ENCODE results near the gene AFP.

The AFP gene

GRCh38 chr4:73415807-73416238 lies 20.2 kb upstream of the AFP start:
- FAIRE-seq: no peak

DNA sequence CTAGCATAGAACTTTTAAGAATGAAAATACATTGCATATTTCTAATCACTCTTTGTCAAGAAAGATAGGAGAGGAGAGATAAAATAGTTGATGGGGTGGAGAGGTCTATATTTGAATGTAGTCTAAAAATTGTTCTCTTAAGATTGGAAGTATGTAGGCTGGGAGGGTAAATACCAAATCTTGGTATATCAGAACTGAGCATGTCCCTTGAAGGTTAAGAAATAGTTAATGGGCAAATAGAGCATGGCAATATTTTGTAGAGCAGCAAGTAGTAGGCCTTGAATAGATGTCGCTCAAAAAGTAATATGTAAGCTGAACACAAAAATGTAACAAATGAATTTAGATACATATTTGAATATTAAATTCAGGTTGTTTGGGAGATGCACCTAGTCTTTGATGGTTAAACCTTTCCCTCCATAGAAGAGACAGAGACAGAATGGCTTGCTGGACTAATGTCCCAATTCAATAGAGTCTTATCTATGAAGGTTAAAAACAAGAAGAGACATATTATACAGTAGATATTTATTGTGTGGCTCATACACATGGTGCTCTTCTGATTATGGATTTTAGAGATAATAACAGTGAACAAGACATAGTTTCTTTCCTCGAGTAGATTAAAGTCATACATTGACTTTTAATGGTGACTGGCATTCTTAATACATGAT lies 19.5 kb upstream of the AFP start:
- FAIRE-seq: no peak

DNA sequence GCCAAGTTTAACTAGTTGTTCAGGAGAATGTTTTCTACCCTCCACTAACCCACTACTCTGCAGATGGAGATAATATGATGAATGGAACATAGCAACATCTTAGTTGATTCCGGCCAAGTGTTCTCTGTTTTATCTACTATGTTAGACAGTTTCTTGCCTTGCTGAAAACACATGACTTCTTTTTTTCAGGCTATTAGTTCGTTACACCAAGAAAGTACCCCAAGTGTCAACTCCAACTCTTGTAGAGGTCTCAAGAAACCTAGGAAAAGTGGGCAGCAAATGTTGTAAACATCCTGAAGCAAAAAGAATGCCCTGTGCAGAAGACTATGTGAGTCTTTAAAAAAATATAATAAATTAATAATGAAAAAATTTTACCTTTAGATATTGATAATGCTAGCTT lies 18.7 kb upstream of the AFP start:
- FAIRE-seq: no peak

- no peak for FAIRE-seq
Measured at GRCh38 chr4:73417973-73418372, 18.0 kb upstream of the AFP start.

- FAIRE-seq: no peak
Measured at GRCh38 chr4:73418677-73419076, 17.3 kb upstream of the AFP start.

DNA sequence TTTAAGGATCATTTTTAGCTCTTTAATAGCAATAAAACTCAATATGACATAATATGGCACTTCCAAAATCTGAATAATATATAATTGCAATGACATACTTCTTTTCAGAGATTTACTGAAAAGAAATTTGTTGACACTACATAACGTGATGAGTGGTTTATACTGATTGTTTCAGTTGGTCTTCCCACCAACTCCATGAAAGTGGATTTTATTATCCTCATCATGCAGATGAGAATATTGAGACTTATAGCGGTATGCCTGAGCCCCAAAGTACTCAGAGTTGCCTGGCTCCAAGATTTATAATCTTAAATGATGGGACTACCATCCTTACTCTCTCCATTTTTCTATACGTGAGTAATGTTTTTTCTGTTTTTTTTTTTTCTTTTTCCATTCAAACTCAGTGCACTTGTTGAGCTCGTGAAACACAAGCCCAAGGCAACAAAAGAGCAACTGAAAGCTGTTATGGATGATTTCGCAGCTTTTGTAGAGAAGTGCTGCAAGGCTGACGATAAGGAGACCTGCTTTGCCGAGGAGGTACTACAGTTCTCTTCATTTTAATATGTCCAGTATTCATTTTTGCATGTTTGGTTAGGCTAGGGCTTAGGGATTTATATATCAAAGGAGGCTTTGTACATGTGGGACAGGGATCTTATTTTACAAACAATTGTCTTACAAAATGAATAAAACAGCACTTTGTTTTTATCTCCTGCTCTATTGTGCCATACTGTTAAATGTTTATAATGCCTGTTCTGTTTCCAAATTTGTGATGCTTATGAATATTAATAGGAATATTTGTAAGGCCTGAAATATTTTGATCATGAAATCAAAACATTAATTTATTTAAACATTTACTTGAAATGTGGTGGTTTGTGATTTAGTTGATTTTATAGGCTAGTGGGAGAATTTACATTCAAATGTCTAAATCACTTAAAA lies 16.6 kb upstream of the AFP start:
- FAIRE-seq: peak; percentile 14

DNA sequence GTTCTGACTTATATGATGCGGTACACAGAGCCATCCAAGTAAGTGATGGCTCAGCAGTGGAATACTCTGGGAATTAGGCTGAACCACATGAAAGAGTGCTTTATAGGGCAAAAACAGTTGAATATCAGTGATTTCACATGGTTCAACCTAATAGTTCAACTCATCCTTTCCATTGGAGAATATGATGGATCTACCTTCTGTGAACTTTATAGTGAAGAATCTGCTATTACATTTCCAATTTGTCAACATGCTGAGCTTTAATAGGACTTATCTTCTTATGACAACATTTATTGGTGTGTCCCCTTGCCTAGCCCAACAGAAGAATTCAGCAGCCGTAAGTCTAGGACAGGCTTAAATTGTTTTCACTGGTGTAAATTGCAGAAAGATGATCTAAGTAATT lies 15.4 kb upstream of the AFP start:
- FAIRE-seq: no peak

GRCh38 chr4:73421708-73422457 lies 14.1 kb upstream of the AFP start:
- no peak for FAIRE-seq

GRCh38 chr4:73422458-73422752 lies 13.6 kb upstream of the AFP start:
- FAIRE-seq: no peak

GRCh38 chr4:73423184-73423583 lies 12.8 kb upstream of the AFP start:
- FAIRE-seq: no peak

DNA sequence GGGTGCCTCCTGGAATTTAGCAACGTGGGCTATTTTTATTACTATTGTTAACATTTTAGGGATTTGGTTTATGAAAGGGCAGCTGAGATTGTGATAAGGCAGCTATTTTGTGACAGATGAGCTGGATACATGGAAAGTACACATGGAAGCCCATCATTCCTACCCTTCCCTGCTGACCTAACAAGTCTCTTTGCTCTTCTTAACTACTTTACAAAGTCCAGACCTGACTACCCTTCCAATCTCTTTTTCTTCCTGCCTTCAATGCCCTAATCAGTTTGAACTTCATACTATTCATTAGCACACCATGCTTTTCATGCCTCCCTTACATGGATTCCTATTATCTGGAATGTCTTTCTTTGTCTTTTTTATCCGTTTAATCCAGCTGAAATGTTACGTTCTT lies 9.4 kb upstream of the AFP start:
- no peak for FAIRE-seq

GRCh38 chr4:73429118-73429517 lies 6.9 kb upstream of the AFP start:
- FAIRE-seq: no peak

DNA sequence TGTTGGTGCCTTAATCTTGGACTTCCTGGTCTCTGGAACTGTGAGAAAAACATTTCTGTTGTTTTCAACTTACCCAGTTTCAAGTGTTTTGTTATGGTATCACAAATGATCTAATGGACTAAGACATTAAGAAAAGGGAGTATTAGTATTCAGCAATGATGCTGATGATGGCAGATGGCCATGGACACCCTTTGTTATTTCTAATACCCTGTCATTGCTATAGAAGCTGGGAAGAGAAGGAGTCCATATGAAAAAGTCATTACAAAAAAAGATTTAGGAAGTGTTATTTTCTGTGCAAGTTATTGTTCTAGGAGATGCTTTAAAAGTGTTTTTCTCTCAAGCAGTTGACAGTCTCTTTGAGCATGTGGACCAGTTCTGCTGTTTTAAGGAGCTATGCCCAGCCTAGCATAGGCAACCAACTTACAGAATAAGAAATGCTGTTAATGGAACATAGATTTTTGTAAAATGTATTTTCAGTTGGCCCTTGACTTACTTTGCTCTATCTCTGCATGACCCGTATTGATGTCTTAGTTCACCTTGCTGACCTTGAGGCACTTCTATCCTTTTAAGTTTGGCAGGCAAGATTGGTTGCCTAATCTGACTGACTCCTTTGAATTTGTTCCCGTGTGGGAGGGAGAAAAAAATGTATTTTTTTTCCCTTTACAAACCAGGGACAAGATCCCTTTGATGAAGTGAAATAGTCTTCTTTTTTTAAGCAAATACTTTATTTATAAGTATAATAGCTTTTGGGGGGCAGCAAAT lies 6.0 kb upstream of the AFP start:
- FAIRE-seq: no peak

- FAIRE-seq: no peak
Measured at GRCh38 chr4:73431813-73432168, 4.2 kb upstream of the AFP start.

GRCh38 chr4:73432169-73433000 lies 3.6 kb upstream of the AFP start:
- FAIRE-seq: no peak

DNA sequence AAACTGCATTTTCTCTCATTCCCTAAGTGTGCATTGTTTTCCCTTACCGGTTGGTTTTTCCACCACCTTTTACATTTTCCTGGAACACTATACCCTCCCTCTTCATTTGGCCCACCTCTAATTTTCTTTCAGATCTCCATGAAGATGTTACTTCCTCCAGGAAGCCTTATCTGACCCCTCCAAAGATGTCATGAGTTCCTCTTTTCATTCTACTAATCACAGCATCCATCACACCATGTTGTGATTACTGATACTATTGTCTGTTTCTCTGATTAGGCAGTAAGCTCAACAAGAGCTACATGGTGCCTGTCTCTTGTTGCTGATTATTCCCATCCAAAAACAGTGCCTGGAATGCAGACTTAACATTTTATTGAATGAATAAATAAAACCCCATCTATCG lies 2.9 kb upstream of the AFP start:
- no peak for FAIRE-seq

DNA sequence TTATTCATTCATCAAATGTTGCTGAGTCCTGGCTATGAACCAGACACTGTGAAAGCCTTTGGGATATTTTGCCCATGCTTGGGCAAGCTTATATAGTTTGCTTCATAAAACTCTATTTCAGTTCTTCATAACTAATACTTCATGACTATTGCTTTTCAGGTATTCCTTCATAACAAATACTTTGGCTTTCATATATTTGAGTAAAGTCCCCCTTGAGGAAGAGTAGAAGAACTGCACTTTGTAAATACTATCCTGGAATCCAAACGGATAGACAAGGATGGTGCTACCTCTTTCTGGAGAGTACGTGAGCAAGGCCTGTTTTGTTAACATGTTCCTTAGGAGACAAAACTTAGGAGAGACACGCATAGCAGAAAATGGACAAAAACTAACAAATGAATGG lies 1.7 kb upstream of the AFP start:
- no peak for FAIRE-seq

DNA sequence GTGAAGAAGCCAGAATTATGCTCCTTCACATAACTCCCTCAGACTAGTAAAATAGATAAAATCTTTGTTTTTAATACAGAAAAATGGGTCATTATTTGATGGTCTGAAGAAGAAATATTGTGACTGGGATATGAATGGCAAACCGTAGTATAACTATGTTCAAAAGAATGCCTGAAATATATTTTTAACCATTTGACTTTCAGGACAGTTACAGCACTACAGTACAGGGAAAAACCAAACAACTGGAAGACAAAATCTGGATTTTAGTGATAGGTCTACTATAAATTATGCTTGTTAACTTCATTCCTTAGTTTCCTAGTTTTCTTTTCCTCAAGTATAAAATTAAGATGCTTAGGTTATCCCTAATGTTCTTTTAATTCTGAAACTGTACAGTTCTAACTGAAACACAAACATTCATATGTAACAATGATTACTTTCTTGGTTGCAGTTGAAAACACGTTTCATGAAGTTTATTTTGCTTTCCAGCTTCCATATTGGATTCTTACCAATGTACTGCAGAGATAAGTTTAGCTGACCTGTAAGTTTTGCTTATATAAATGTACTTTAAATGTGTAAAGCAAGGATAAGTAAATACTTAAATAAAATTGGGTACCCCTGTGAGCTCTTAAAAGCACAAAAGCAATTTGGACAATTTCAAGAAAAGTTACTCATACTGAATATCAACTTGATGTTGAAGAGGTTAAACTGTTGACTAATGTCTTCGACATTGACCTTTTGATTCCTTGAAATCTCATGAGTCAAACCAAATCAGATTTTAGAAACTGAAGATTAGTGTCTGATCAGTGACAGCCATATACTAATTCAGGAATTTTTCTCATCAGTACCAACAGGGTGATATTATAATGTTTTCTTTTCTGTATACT lies 895 bp downstream of the AFP start:
- no peak for FAIRE-seq

- no peak for FAIRE-seq
Measured at GRCh38 chr4:73437558-73437956, 1.5 kb downstream of the AFP start.

GRCh38 chr4:73438048-73438447 lies 2.0 kb downstream of the AFP start:
- FAIRE-seq: no peak

GRCh38 chr4:73438582-73439215 lies 2.7 kb downstream of the AFP start:
- FAIRE-seq: no peak
